Gastroesophageal sphincter (tissue), 4 donors: ENCODE data around the gene CYP26C1. TPM values are rescaled to one million over a fixed set of nuclear protein-coding genes. Genes with fewer than 3 reads are reported as not detected.

Source experiments
- ATAC-seq: fragments of 150-250 bp; one replicate; pipeline ENCODE4 v1.9.1; 2016; ENCODE audit warnings: mild to moderate bottlenecking, moderate library complexity
- H3K27ac ChIP-seq, 4 donors: fragments of 200-600 bp; sonication (generic) in 3 of 4; 1 replicate in 3 of 4; 2 replicates in 1 of 4; pipeline ENCODE4 v1.5.1; 2016 to 2019
- H3K27me3 ChIP-seq: fragments of 200-600 bp; sonication (generic); one replicate; pipeline ENCODE4 v1.5.1; 2019
- H3K36me3 ChIP-seq, 2 donors: fragments of 200-600 bp; sonication (generic); one replicate each; pipeline ENCODE4 v1.5.1; 2019; ENCODE audit warnings: control low read depth in 1 of 2
- H3K4me1 ChIP-seq, 3 donors: fragments of 200-600 bp; sonication (generic); 1 replicate in 2 of 3; 2 replicates in 1 of 3; pipeline ENCODE4 v1.5.1; 2016 to 2019; ENCODE audit warnings: control low read depth in 2 of 3
- H3K4me3 ChIP-seq, 2 donors: fragments of 200-600 bp; sonication (generic); one replicate each; pipeline ENCODE4 v1.5.1; 2019; ENCODE audit warnings: mild to moderate bottlenecking in 1 of 2, moderate library complexity in 1 of 2
- H3K9me3 ChIP-seq, 3 donors: fragments of 200-600 bp; sonication (generic); one replicate each; pipeline ENCODE4 v1.5.1; 2017 to 2019; ENCODE audit warnings: control low read depth in 2 of 3
- CTCF ChIP-seq, 4 experiments: fragments of 200-600 bp in 2 of 4; fragments of 450-650 bp in 2 of 4; sonication (generic) in 1 of 4; IDR thresholded peaks; one replicate each; pipeline ENCODE4 v1.5.1; 2017 to 2019; ENCODE audit warnings: antibody characterized with exemption in 4 of 4, mild to moderate bottlenecking in 2 of 4, moderate library complexity in 2 of 4
- EP300 ChIP-seq: sonication (generic); formaldehyde crosslinking; IDR thresholded peaks from one replicate; pipeline ENCODE4 v1.6.1; 2017; ENCODE audit warnings: antibody characterized with exemption, mild to moderate bottlenecking
- POLR2A ChIP-seq, 2 donors: fragments of 450-650 bp; IDR thresholded peaks; one replicate each; pipeline ENCODE4 v1.6.1; 2017; ENCODE audit warnings: antibody characterized with exemption in 2 of 2, mild to moderate bottlenecking in 2 of 2, moderate library complexity in 1 of 2
- POLR2AphosphoS5 ChIP-seq: sonication (generic); formaldehyde crosslinking; IDR thresholded peaks from one replicate; pipeline ENCODE4 v1.6.1; 2017; ENCODE audit warnings: antibody characterized with exemption
- WGBS, 2 donors: methylation state at CpG; one replicate each; pipeline ENCODE4 v1.1.5; 2018; ENCODE audit warnings: low coverage in 1 of 2; 5-methylcytosine and 5-hydroxymethylcytosine counted together
- total RNA-seq, 4 donors: library from RNA; depleted of rRNA; stranded (reverse); fragments of >200 nt; gene quantifications; one replicate each; pipeline ENCODE4 v1.1.0, GENCODE V29; 2016

The CYP26C1 gene
- total RNA-seq, 4 donors from 2014 or later, result 0.31 TPM; not detected in 3

GRCh38 chr10:93060887-93061593 is 442 bp downstream of the CYP26C1 start:
- H3K4me3 ChIP-seq, result no peak overlapping the region
- H3K27ac ChIP-seq, result no peak overlapping the region
- H3K4me1 ChIP-seq, result peaks cover 0 to 41% (median 18%) of the 10 kb centered on the region in 3 donors
- no peak for TF ChIP-seq POLR2AphosphoS5
- H3K27me3 ChIP-seq, result peaks cover 81% of the 10 kb centered on the region
- WGBS, 2 donors, result 23% methylated on average over 6 of the region's 45 CpGs; no CpG with 5 or more reads in 1 of the 2 donors
- H3K36me3 ChIP-seq, result peaks cover 0 to 38% of the 10 kb centered on the region in 2 donors
- H3K9me3 ChIP-seq, result no peaks in the 10 kb centered on the region
- peak; percentile 27 for ATAC-seq

- peaks cover 0 to 36% of the 10 kb centered on the region in 2 donors for H3K36me3 ChIP-seq
- peak; percentile 19 for ATAC-seq
- H3K9me3 ChIP-seq, result no peaks in the 10 kb centered on the region
- H3K4me3 ChIP-seq, result peak overlapping the region in 1 of 2 donors; percentile 41
- H3K4me1 ChIP-seq, result peaks cover 0 to 45% (median 18%) of the 10 kb centered on the region in 3 donors
- 0 to 18% methylated on average over 1 to 7 of the region's 57 CpGs for WGBS, 2 donors
- no peak for TF ChIP-seq CTCF (IDR thresholded peaks at IDR 0.05)
- TF ChIP-seq POLR2AphosphoS5, result no peak
- no peak for TF ChIP-seq EP300
- TF ChIP-seq POLR2A (IDR thresholded peaks at IDR 0.05), result no peak
- H3K27me3 ChIP-seq, result peaks cover 89% of the 10 kb centered on the region
- H3K27ac ChIP-seq, result no peak overlapping the region
Observed at GRCh38 chr10:93061594-93062513, 1.3 kb downstream of the CYP26C1 start.

DNA sequence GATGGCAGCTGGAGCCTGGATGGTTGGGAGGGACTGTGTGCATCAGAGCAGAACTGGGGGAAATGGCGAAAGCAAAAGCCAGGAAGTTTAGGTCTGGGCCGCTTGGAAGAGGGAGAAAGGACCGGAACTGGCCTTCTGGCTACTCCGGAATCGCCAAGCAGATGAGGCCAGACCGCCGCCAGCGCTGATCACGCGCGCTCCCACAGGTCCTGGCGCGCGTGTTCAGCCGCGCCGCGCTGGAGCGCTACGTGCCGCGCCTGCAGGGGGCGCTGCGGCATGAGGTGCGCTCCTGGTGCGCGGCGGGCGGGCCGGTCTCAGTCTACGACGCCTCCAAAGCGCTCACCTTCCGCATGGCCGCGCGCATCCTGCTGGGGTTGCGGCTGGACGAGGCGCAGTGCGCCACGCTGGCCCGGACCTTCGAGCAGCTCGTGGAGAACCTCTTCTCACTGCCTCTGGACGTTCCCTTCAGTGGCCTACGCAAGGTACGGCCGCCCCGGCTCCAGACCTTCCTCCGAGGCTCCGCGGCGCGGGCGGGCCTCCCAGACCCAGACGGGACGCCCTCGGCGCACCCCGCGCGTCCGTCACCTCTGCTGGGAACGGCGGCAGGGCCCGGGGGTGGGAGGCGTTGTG is 2.0 kb downstream of the CYP26C1 start:
- 2 to 3% methylated on average over 5 to 31 of the region's 68 CpGs for WGBS, 2 donors
- Histone ChIP-seq H3K36me3 (peaks cover 0 to 29% of the 10 kb centered on the region in 2 donors), H3K4me3 (peak overlapping the region in 1 of 2 donors; percentile 41), H3K27me3 (peaks cover 97% of the 10 kb centered on the region), H3K27ac (no peak overlapping the region), H3K4me1 (peaks cover 0 to 45% (median 18%) of the 10 kb centered on the region in 3 donors), H3K9me3 (no peaks in the 10 kb centered on the region)
- TF ChIP-seq CTCF (IDR thresholded peaks at IDR 0.05), result peak in 3 of 4 experiments; percentile 27 to 59 (median 43)
- TF ChIP-seq POLR2AphosphoS5, result no peak
- ATAC-seq, result peak; percentile 7

DNA sequence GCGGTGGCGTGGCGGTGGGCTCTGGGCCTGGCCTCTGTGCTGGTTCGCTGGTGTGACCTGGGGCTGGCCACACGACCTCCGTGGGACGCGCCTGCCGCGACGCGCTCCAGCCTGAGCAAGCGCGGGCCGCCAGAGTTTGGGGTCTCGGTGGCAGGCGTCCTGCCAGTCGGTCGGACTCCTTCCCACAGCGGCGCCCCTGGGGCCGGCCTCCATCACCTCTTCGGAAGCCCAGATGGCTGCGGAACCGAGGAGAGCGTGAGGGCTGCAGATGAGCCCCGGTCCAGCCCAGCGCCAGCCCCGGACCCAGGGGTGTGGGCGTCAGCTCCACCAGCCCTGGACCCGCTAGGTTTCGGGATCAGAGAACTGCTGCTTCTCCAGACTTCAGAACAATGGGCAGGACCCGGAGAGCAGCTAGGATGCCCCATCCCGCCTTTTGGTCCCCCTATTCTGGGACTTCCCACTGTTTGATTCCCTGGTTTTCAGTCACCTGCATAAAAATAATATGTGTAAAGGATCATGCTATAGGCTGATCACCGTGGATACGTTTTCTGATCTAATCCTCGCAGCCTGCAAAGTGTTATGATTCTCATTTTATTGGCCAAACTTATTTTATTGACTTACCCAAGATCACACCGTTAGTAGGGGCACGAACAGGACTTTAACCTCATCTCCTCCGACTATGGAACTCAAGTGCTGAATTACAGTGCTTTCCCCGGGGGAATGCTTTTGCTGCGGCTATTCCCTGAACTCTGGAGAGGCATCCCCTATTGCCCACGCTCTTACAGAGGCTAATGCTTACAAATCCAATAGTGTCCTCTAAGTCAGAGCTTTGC is 2.8 kb downstream of the CYP26C1 start:
- WGBS, 2 donors, result 43 to 44% methylated on average over 6 to 9 of the region's 43 CpGs
- Histone ChIP-seq H3K4me3 (peak overlapping the region in 1 of 2 donors; percentile 41), H3K27me3 (peaks cover 100% of the 10 kb centered on the region), H3K9me3 (no peaks in the 10 kb centered on the region), H3K4me1 (peaks cover 0 to 50% (median 18%) of the 10 kb centered on the region in 3 donors), H3K36me3 (peaks cover 0 to 22% of the 10 kb centered on the region in 2 donors), H3K27ac (no peak overlapping the region)
- ATAC-seq, result no peak
- TF ChIP-seq POLR2AphosphoS5 (no peak), CTCF (IDR thresholded peaks at IDR 0.05) (no peak), EP300 (no peak), POLR2A (IDR thresholded peaks at IDR 0.05) (no peak)
